SKM-1 (cell line): ENCODE data around the gene RPEL1.

Source experiments
- DNase-seq: peaks from one replicate; lab custom pipeline; 2025; ENCODE audit not compliant: unreplicated experiment; lab: John Stamatoyannopoulos, UW

The RPEL1 gene

GRCh38 chr10:103278537-103278823 is 32.8 kb downstream of the RPEL1 start:
- no peak for DNase-seq

DNA sequence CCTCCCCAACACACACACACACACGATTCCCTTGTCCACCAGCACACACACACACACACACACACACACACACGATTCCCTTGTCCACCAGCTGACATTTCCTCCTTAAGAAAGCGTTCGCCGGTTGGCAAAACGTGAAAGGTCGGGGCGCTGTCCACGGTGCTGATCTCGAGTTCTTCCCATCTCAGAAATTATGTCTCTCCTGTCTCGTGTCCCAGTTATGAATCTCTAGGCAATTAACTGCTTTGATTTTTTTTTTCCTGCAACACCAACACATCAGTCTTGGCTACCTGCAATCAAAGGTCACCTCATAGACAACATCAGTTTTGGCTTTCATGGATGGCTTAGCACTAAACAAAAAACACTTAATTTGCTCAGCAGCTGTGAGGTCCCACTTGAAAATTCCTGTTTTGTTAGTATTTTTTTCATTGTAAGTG is 33.2 kb downstream of the RPEL1 start:
- DNase-seq: no peak

DNA sequence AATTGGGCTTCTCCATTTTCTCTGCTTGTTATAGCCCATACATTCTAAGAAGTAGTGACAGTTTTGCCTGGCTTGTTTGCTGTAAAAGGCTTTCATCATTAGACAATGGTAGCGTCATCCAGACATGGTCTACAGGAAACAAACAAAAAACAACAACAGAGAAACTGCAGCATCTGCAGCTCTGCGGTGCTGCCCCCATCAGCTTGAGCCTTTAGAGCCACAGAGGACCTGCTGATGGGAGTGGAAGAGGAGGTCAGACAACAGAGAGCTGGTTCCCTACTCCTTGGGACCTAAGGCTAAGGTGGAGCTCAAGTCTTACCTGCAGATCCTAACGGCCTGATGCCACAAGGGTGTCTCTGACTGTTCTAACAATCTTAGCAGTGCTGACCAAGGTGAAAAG is 34.3 kb downstream of the RPEL1 start:
- DNase-seq: no peak

GRCh38 chr10:103280506-103280905 is 34.8 kb downstream of the RPEL1 start:
- no peak for DNase-seq

DNA sequence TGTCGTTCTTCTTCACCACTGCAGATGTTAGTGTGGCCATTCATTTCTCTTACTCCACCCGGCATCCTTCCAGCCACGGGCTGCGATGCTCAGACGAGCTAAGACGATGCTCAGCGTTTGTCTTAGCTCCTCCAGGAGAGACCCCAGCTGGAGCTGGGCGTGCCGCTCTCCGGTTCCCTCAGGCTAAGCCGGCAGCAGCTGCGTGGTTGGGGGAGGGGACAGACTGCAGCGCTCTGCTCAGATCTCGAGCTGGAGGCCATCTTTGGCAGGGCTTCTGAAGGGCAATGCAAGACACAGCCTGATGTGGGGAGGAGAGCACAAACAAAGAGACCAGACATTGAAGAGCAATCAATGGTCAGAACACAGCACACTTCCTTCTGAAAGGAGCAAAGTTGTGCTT is 36.1 kb downstream of the RPEL1 start:
- no peak for DNase-seq

DNA sequence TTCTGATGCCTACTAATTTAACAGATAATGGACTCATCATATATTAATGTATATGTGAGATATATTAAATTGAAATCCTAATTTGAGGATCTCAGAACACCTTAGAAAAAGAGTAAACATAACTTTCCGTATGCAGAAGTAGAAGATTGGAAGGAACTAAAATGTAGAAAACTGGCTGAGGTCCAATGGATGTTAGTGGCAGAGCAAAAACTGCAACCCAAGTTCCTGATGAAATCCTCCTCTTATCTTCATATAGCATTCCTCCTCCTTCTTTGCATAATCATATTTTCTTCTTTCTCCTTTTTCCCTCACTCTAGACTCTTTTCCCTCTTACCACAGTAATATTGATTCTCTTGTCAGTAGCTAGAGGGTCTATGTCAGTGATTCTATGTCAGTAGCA is 37.3 kb downstream of the RPEL1 start:
- DNase-seq: no peak

DNA sequence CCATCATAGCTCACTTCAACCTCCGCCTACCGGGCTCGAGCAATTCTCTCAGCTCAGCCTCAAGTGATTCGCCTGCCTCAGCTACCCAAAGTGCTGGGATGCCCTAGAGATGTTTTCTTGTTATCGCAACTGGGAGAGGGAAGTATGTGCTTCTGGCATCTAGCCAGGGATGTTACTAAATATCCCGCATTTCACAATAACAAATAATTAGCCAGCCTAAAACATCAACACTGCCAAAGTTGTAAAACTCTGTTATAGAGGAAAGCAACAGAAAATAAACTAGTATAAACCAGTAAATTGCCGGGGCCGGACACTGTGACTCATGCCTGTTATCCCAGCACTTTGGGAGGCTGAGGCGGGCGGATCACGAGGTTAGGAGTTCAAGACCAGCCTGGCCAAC is 38.5 kb downstream of the RPEL1 start:
- peak; percentile 19 for DNase-seq

DNA sequence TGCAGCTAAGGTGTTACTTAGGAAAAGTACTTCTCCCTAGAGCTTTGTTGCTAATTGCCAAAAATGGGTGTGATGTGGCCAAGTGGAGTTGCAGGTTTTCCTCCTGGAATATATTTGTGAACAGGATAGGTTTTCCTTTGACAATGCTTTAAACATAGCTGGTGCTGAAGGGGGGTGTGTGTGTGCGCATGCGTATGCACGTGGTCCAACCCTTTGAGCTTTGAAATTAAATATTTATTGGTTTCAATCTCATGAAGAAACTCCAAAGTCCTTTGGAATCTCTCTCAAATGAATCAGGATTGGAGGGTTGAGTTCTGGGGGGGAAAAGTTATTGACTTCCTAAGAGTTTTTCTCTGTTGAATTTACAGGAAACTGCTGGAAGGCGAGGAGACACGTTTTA is 42.3 kb downstream of the RPEL1 start:
- no peak for DNase-seq

DNA sequence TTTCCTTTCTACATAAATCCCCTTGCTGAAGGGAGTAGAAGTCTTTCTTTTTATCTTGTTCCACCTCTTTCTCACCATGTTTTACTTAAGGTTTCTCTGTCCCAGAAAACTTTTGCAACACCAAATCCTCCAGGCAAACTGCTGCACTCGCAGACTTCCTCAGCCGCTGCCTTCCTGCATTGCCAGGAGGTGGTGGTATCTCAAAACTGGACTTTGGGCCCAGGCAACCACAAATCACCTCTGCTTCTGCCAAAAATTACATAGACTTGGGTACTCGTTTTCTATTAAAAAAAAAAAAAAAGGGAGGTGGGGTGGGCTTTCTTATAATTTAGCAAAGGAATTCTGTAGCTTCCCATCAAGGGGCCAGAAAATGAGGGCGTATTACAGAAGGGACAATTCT is 45.9 kb downstream of the RPEL1 start:
- no peak for DNase-seq

DNA sequence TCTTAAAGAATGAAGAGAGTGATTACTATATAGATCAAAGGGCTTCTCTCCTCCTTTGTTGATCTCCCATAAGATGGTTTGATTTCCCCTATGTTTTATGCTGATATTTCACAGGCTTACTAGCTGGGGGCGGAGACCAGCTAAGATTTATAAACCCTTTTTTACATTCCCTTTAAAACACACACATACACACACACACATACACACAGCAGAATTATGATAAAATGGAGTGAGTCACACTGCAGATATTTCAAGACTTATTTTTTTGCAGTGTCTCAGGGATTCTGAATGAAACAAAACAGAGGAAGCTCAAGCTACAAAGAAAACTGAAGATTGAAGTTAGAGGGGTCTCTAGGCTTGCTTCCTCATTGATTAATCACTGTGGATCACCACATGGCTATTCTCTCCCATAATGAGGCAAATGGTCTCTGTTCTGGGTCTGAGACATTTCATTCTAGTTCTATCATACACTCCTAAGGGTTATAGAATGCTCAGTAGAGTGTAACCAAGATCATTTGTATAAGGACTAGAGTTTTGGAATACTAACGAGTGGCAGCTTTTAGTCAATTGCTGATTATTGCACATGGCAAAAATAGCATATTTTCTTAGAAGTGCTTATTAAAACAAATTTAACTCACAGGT is 49.8 kb downstream of the RPEL1 start:
- no peak for DNase-seq
